Subcutaneous adipose tissue (tissue), 4 donors: ENCODE measurements around the gene IFNGR1. TPM values are rescaled to one million over a fixed set of nuclear protein-coding genes. Genes with fewer than 3 reads are reported as not detected.

Experiments used
- CTCF ChIP-seq: fragments of 450-650 bp; IDR thresholded peaks from one replicate; pipeline ENCODE4 v1.5.1; 2016; ENCODE audit warnings: low read depth, mild to moderate bottlenecking, control low read depth, antibody characterized with exemption, moderate library complexity
- total RNA-seq, 4 donors: library from RNA; depleted of rRNA; stranded (reverse); fragments of >200 nt; gene quantifications; one replicate each; pipeline ENCODE4 v1.1.0, GENCODE V29; 2016

Gene IFNGR1
- total RNA-seq, 4 donors from 2014 or later, result 174 to 297 (median 208) TPM

- no peak for TF ChIP-seq CTCF
Measured at GRCh38 chr6:137181891-137182653, 37.1 kb downstream of the IFNGR1 start.

DNA sequence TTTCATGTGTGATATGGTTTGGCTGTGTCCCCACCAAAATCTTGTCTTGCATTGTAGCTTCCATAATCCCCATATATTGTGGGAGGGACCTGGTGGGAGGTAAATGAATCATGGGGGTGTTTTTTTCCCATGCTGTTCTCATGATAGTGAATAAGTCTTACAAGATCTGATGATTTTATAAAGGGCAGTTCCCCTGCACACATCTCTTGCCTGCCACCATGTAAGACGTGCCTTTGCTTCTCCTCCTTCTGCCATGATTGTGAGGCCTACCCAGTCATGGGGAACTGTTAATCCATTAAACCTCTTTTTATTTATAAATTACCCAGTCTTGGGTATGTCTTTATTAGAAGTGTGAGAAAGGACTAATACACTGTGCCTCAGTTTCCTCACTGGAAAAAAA is 41.6 kb downstream of the IFNGR1 start:
- TF ChIP-seq CTCF, result no peak

DNA sequence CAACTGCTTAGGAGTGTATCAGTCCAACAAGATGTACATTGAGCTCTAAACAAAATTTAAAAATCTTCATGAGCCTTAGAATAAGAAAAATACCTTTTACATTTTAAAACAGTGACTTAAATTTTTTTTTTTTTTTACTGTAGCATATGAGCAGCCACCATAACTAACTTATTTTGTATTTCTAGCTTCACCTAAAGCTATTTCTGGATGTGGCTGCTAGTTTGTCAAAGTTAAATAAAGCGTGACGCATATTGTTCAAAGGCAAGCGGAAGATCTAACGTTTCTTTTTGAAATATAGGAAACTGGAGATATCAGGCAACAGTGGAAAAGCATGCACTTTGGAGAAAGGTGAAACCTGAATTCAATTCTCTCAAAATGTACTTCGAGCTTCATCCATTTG is 42.5 kb downstream of the IFNGR1 start:
- no peak for TF ChIP-seq CTCF

- TF ChIP-seq CTCF, result no peak
Measured at GRCh38 chr6:137175868-137176245, 43.3 kb downstream of the IFNGR1 start.

GRCh38 chr6:137175157-137175867 is 43.9 kb downstream of the IFNGR1 start:
- no peak for TF ChIP-seq CTCF

- TF ChIP-seq CTCF, result no peak
Measured at GRCh38 chr6:137173501-137173900, 45.7 kb downstream of the IFNGR1 start, which contains the start of gene IL22RA2. TSS of gene IL22RA2 (minus strand) at chr6:137173644. CDS start at chr6:137161749, 11,895 bp downstream.

DNA sequence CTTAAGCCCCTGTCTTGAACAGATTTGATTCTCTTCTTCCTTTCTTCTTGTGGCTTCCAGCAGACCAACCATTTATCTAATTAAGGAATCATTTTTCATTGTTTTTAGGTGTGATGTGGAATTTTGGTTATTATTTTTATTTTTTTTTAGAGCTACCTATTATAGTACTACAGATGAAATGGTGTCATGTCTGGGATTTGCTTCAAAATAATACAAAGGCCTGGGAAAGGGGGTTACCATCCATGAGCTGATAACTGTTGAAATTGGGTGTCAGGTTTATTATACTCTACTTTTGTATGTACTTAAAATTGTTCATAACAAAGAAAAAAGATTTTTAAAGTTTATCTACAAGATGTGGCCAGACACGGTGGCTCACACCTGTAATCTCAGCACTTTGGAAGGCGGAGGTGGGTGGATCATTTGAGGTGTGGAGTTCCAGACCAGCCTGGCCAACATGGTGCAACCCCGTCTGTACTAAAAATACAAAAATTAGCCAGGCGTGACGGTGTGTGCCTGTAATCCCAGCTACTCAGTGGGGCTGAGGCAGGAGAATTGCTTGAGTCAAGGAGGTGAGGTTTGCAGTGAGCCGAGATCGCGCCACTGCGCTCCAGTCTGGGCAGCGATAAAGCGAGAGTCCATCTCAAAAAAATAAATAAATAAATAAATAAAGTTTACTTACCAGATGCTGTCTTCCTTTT is 46.3 kb downstream of the IFNGR1 start:
- TF ChIP-seq CTCF, result no peak
